UCSD-AML1 (cell line): Measurements from ENCODE around the gene KNDC1.

ENCODE experiments used
- DNase-seq: peaks from one replicate; lab custom pipeline; 2025; ENCODE audit not compliant: unreplicated experiment; lab: John Stamatoyannopoulos, UW

Gene KNDC1

DNA sequence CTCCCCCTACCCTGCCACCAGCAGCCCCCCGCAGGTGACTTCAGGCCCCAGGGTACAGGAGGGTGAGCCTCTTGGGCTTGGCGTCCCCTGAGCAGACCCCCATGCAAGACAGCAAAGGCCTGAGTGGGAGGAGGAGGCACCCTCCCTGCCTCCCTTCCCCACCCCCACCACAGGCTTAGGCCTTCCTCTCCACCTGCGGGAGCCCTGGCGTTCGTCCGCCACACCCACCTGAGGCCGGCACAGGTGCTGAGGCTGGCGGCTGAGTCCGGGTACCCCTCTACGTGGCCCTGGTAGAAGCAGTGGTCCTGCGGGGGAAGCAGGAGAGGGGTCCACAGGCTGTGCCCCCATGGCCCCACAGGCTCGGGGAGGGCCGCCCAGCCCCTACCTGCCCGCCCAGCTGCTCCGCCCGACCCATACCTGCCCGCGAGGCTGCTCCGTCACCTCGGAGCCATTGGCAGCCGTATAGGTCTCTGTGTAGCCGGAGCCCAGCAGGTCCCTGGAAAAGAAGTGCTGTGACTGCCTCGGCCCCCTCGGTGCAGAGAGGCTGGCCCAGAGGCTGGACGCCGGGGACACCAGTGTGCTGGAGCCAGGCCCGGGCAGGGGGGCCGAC, 113.6 kb downstream of the KNDC1 start:
- DNase-seq = no peak

DNA sequence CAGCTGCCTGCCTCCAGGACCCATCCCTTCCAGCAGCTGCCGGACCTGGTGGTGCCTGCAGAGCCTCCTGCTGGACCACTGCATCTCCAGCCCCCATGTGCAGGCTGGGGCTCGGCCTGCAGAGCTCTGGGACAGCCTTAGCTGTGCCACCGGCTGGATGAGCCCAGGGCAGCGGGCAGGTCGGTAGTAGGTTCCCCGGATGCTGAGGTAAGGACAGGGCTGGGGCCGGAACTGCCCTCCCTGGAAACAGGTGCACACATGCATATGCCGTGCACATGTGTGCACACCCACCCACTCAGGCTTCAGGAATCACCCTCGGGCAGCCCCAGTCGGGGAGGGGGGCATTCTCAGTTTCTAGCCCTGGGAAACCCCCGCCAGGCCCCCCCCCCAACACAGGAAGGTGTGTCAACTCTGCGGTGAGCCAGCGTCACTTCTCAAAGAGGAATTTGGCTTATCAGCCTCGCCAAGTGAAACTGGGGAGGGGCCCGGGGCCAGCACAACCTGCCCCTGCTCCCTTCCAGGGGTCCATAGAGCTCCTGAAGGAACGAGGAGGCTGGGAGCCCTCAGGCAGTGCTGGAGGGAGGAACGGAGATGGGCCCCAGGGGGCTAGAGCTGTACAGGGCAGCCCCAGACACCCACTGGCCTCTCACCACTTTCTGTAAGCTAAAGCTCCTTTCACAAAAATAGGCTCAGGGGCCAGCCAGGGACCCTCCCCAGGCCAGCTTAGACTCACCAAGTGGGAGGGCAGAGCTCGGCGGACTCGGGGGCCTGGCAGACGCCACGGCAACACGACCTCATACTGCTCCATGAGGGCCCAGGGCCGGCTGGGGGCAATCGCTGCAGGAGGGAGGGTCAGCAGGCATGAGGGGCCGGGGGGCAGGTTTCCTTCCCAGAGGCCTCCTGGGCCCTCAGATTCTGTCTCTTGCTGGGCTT, 115.0 kb downstream of the KNDC1 start:
- peak; percentile 75 for DNase-seq

DNA sequence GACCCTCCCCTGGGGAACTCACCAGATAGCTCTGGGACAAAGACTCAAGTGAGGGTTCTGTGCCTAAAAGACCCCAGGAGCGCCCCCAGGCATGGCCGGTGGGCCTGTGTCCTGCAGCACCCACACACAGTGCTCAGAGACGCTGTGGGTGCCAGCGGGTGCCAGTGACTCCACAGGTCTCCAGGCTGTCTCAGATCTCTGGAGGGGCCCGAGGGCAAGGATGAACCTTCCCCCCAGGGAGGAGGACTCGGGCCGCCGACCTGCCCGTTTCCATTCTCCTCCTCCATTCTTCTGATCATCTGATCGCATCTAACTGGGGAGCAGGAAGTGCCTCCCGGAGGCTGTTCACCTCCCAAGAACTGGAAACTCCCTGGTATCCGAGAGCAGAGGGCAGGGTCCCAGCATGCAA, 115.7 kb downstream of the KNDC1 start:
- DNase-seq = peak; percentile 64
